ENCODE measurements around the gene MCU.

DNA sequence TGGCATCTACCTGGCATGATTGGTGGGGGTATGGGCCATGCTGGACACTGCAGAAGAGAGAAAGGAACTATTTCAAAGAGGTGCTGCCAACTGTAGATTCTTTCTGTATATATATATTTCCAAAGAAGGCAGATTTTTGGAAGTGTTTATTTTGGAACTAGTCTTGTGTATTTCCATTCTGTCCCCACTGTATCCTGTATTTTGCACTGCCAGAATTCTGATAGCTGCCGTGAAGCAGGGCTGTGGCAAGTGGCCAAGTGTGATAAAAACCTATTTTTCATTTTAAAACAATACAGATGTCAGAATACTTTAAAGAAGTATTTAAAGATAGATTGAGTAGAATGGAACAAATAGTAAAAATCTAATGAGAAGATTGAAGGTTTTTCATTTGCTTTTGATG, 17.1 kb downstream of the MCU start:
- TF ChIP-seq CTCF (IDR thresholded peaks at IDR 0.05) (no peak), POLR2A (IDR thresholded peaks at IDR 0.05; ENCODE audit: low read depth) (no peak), POLR2AphosphoS5 (IDR thresholded peaks at IDR 0.05) (no peak)
